Cardiac muscle cell (in vitro differentiated cells and primary cell): ENCODE data around the gene RNMT. TPM values are rescaled to one million over a fixed set of nuclear protein-coding genes. Genes with fewer than 3 reads are reported as not detected.

ENCODE experiments used
- DNase-seq, 2 donors: peaks; one replicate each; pipeline versions ENCODE4 v3.0.0 to v3.0.0-alpha.2; 2010 to 2017; ENCODE audit warnings: low read depth in 1 of 2, low spot score in 1 of 2
- H3K27ac ChIP-seq: fragments of 200-600 bp; sonication (generic); 2 replicates; pipeline ENCODE4 v1.5.1; 2016
- H3K27me3 ChIP-seq: fragments of 200-600 bp; sonication (generic); 2 replicates; pipeline ENCODE4 v1.6.0; 2016; ENCODE audit warnings: control low read depth
- H3K36me3 ChIP-seq: fragments of 200-600 bp; sonication (generic); 2 replicates; pipeline ENCODE4 v1.5.1; 2016; ENCODE audit warnings: control low read depth
- H3K4me1 ChIP-seq: fragments of 200-600 bp; sonication (generic); 2 replicates; pipeline ENCODE4 v1.8.1; 2017; ENCODE audit warnings: low read depth, mild to moderate bottlenecking, mixed run types
- H3K4me3 ChIP-seq: fragments of 200-600 bp; sonication (generic); 2 replicates; pipeline ENCODE4 v1.5.1; 2016; ENCODE audit warnings: mild to moderate bottlenecking
- H3K9me3 ChIP-seq: fragments of 200-600 bp; sonication (generic); 2 replicates; pipeline ENCODE4 v1.5.1; 2017; ENCODE audit warnings: low read depth, mild to moderate bottlenecking, control low read depth
- CTCF ChIP-seq: IDR thresholded peaks from 2 replicates; pipeline ENCODE4 v1.5.1; 2012; ENCODE audit warnings: low read depth, mild to moderate bottlenecking, low read length
- polyA plus RNA-seq: library from polyadenylated mRNA; unstranded; fragments of >200 nt; fragmentation: Nextera tagmentation; extraction: Ambion mirVana; gene quantifications from 2 replicates; pipeline ENCODE4 v1.2.1, GENCODE V29; 2016
- total RNA-seq: library from RNA; depleted of rRNA; stranded (reverse); fragments of >200 nt; gene quantifications from 2 replicates; pipeline ENCODE4 v1.2.3, GENCODE V29; 2016

RNMT gene
- total and polyA plus RNA-seq, 2 experiments from 2014 or later: 36.5 to 53.0 TPM

DNA sequence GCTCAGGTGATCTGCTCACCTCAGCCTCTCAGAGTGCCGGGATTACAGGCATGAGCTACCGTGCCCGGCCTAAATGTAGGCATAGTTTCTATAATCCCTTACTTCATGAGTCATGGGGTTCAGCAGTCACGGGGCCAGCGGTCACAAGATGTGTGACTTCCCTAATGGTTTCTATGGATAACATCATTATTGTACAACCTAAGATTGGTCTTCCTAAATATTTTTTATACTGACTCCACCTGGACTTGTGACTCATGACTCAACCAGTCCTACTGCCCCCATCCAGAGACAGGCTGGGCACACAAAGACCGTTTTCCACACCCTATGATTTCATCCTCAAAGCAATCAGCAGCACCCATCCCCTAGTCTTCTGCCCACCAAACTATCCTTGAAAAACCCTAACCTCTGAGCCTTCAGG is 16.1 kb upstream of the RNMT start:
- no peaks in the 10 kb centered on the region for H3K9me3 ChIP-seq
- no peak for TF ChIP-seq CTCF
- no peak overlapping the region for H3K4me3 ChIP-seq
- H3K27me3 ChIP-seq: no peaks in the 10 kb centered on the region
- DNase-seq: no peak
- H3K36me3 ChIP-seq: no peaks in the 10 kb centered on the region
- no peak overlapping the region for H3K27ac ChIP-seq
- peaks cover 13% of the 10 kb centered on the region for H3K4me1 ChIP-seq

GRCh38 chr18:13712400-13713131 is 13.9 kb upstream of the RNMT start:
- H3K27me3 ChIP-seq: no peaks in the 10 kb centered on the region
- H3K4me3 ChIP-seq: no peak overlapping the region
- no peaks in the 10 kb centered on the region for H3K36me3 ChIP-seq
- no peak for TF ChIP-seq CTCF
- peak overlapping the region; percentile 63 for H3K27ac ChIP-seq
- no peaks in the 10 kb centered on the region for H3K9me3 ChIP-seq
- H3K4me1 ChIP-seq: peaks cover 13% of the 10 kb centered on the region
- peak in 1 of 2 donors; percentile 17 for DNase-seq

DNA sequence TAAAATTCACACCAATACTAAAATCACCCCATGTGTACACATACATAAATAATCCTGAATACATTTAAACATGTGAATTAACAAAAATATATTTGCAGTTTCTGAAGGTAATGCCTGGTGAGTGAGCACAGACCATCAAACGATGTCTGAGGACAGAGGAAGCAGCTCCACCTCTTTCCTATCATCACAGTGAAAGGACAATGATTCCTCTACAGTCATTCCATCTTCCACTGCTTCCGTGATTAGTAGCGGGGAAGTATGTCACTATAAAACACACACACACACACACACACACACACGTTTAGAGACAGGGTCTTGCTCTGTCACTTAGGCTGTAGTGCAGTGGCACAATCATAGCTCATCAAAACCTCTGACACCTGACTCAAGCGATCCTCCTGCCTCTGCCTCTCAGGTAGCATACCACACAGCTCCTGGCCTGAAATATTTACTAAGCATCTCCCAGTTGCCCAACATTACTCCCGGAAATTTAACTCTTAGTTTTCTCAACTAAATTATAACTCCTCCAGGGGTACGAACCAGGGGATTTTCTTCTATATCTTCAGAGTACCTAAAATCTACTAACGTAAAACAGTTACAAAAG is 12.9 kb upstream of the RNMT start:
- Histone ChIP-seq H3K4me1 (peaks cover 13% of the 10 kb centered on the region), H3K27me3 (no peaks in the 10 kb centered on the region), H3K9me3 (no peaks in the 10 kb centered on the region), H3K4me3 (no peak overlapping the region), H3K27ac (peak overlapping the region; percentile 63), H3K36me3 (no peaks in the 10 kb centered on the region)
- TF ChIP-seq CTCF: no peak
- no peak for DNase-seq

GRCh38 chr18:13715330-13715729 is 11.1 kb upstream of the RNMT start:
- no peak for DNase-seq
- Histone ChIP-seq H3K4me3 (no peak overlapping the region), H3K36me3 (no peaks in the 10 kb centered on the region), H3K27ac (no peak overlapping the region), H3K9me3 (no peaks in the 10 kb centered on the region), H3K27me3 (no peaks in the 10 kb centered on the region), H3K4me1 (peaks cover 13% of the 10 kb centered on the region)
- no peak for TF ChIP-seq CTCF

DNA sequence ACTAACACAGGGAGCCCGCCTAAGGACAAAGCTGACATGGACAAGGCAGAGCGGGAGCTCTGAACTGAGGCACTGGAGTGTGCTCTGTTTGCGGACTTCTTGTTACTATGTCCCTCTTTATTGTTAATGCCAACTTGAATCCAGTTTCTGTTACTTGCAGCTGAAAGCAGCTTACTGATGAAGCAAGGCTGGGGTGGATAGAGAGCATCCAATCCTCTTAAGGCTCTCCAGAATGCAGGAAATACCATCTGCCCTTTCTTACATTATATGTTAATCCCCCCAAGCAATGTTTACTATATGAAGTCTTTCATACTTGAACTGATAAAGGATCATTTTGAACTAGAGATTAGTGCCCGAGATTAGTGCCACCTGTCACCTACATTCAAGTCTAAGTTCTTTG is 9.6 kb upstream of the RNMT start:
- no peak for TF ChIP-seq CTCF
- Histone ChIP-seq H3K36me3 (no peaks in the 10 kb centered on the region), H3K27ac (no peak overlapping the region), H3K9me3 (no peaks in the 10 kb centered on the region), H3K4me1 (peaks cover 13% of the 10 kb centered on the region), H3K4me3 (no peak overlapping the region), H3K27me3 (no peaks in the 10 kb centered on the region)
- no peak for DNase-seq
